Measurements from ENCODE around the gene EIF2AK3.

DNA sequence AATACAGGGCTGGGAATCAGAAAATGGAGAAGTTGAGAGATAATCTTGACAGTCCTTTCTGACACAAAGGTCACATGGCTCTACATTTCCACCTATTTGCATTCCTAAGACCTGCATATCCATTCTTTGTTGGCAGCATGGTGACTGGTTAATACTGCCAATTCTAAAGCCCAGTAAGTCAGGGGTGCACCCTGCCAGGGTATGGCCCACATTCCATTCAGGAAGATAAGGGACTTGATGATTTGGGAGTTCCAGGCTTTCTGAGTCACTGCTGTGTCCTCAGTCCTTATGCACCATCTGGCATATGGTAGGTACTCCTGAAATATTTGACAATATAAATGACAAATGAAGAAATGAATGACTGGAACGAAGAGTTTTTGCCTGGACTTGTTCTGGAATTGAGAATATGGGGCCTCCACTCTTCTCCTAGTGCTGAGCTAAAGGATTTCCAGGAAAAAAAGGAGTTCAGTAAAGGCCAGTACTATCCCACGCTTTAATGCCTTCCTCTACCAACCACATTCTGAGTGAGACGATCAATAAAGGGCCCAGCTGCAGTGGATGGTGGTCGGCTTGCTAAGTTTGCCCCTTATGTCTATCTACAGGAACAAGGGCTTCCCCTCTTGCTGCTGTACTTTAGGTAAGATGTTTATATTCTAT lies 31.7 kb upstream of the EIF2AK3 start:
- TF ChIP-seq POLR2A (IDR thresholded peaks at IDR 0.05; ENCODE audit: low read depth, low read length) (no peak), BHLHE40 (IDR thresholded peaks at IDR 0.05; ENCODE audit: low read depth, low read length) (no peak), RFX5 (IDR thresholded peaks at IDR 0.05; ENCODE audit: low read depth, low read length) (no peak), RCOR1 (IDR thresholded peaks at IDR 0.05; ENCODE audit: insufficient replicate concordance, low read length) (no peak), MXI1 (IDR thresholded peaks at IDR 0.05; ENCODE audit: borderline replicate concordance, low read depth, low read length) (no peak), SMC3 (IDR thresholded peaks at IDR 0.05; ENCODE audit: low read depth, low read length) (no peak), FOS (IDR thresholded peaks at IDR 0.05; ENCODE audit: low read depth, low read length) (no peak), MAZ (IDR thresholded peaks at IDR 0.05; ENCODE audit: borderline replicate concordance, low read depth, low read length) (no peak)
- TF ChIP-seq, protein P1, sequence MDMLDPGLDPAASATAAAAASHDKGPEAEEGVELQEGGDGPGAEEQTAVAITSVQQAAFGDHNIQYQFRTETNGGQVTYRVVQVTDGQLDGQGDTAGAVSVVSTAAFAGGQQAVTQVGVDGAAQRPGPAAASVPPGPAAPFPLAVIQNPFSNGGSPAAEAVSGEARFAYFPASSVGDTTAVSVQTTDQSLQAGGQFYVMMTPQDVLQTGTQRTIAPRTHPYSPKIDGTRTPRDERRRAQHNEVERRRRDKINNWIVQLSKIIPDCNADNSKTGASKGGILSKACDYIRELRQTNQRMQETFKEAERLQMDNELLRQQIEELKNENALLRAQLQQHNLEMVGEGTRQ (IDR thresholded peaks at IDR 0.05; ENCODE audit: low read depth, low read length), result no peak
- TF ChIP-seq, protein P2, sequence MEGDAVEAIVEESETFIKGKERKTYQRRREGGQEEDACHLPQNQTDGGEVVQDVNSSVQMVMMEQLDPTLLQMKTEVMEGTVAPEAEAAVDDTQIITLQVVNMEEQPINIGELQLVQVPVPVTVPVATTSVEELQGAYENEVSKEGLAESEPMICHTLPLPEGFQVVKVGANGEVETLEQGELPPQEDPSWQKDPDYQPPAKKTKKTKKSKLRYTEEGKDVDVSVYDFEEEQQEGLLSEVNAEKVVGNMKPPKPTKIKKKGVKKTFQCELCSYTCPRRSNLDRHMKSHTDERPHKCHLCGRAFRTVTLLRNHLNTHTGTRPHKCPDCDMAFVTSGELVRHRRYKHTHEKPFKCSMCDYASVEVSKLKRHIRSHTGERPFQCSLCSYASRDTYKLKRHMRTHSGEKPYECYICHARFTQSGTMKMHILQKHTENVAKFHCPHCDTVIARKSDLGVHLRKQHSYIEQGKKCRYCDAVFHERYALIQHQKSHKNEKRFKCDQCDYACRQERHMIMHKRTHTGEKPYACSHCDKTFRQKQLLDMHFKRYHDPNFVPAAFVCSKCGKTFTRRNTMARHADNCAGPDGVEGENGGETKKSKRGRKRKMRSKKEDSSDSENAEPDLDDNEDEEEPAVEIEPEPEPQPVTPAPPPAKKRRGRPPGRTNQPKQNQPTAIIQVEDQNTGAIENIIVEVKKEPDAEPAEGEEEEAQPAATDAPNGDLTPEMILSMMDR (conservative IDR thresholded peaks at IDR 0.05; ENCODE audit: low read depth, low read length), result no peak
- TF ChIP-seq, protein P3, sequence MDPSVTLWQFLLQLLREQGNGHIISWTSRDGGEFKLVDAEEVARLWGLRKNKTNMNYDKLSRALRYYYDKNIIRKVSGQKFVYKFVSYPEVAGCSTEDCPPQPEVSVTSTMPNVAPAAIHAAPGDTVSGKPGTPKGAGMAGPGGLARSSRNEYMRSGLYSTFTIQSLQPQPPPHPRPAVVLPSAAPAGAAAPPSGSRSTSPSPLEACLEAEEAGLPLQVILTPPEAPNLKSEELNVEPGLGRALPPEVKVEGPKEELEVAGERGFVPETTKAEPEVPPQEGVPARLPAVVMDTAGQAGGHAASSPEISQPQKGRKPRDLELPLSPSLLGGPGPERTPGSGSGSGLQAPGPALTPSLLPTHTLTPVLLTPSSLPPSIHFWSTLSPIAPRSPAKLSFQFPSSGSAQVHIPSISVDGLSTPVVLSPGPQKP (IDR thresholded peaks at IDR 0.05; ENCODE audit: borderline replicate concordance, low read depth, low read length), result no peak
